ENCODE data around the gene NAP1L5.

- TF ChIP-seq CTCF (IDR thresholded peaks at IDR 0.05 in 2 of 3, conservative IDR thresholded peaks at IDR 0.05 in 1 of 3; ENCODE audit: borderline replicate concordance in 1 of 3, insufficient read depth in 1 of 3, low read depth in 2 of 3, low read length in 2 of 3) (no peak), POLR2A (IDR thresholded peaks at IDR 0.05; ENCODE audit: borderline replicate concordance, extremely low read depth, insufficient read depth, insufficient read length) (no peak), YY1 (IDR thresholded peaks at IDR 0.05; ENCODE audit: extremely low read depth, insufficient replicate concordance, low read depth, low read length) (no peak), MAX (IDR thresholded peaks at IDR 0.05) (no peak), SP1 (IDR thresholded peaks at IDR 0.05; ENCODE audit: low read depth) (no peak)
Measured at GRCh38 chr4:88738180-88738579, 40.6 kb upstream of the NAP1L5 start.

All from HCT116 (cell line).